K562 (cell line): ENCODE data around the gene DDX39A. TPM values are rescaled to one million over a fixed set of nuclear protein-coding genes. Genes with fewer than 3 reads are reported as not detected.

Source experiments
- CC2D1A ChIP-seq: fragments of 450-650 bp; IDR thresholded peaks from 2 replicates; pipeline ENCODE4 v1.6.1; 2017; ENCODE audit warnings: mild to moderate bottlenecking
- CEBPG ChIP-seq, 3 experiments: fragments of 200-800 bp in 1 of 3; sonication (Bioruptor generic) in 1 of 3; sonication (generic) in 1 of 3; formaldehyde crosslinking in 1 of 3; IDR thresholded peaks in 2 of 3; conservative IDR thresholded peaks in 1 of 3; 2 replicates each; pipeline versions ENCODE4 v1.6.1 to v1.8.0; 2016 to 2022; ENCODE audit warnings: missing compliant biosample characterization in 2 of 3, missing genetic modification characterization in 2 of 3, mild to moderate bottlenecking in 1 of 3, missing genetic modification reagents in 1 of 3
- CTCF ChIP-seq, 3 experiments: IDR thresholded peaks in 2 of 3; conservative IDR thresholded peaks in 1 of 3; 2 replicates each; pipeline ENCODE4 v1.5.1; 2011 to 2012; ENCODE audit warnings: low read length in 3 of 3, mild to moderate bottlenecking in 3 of 3, control low read depth in 2 of 3, improper control_type of control experiment in 1 of 3, inconsistent platforms in 1 of 3, low read depth in 1 of 3, mixed read lengths in 1 of 3, moderate library complexity in 1 of 3; ENCODE audit not compliant: insufficient read depth in 2 of 3
- E2F3 ChIP-seq: fragments of 250-450 bp; sonication (Bioruptor Pico); IDR thresholded peaks from 2 replicates; pipeline ENCODE4 v1.4.0; 2020; ENCODE audit warnings: mild to moderate bottlenecking
- GATAD2A ChIP-seq: fragments of 450-650 bp; IDR thresholded peaks from 2 replicates; pipeline ENCODE4 v1.6.1; 2017
- HINFP ChIP-seq: fragments of 450-650 bp; conservative IDR thresholded peaks from 2 replicates; pipeline ENCODE4 v1.6.1; 2016; ENCODE audit warnings: missing genetic modification characterization, low read depth, mild to moderate bottlenecking, control low read depth, missing compliant biosample characterization
- KLF1 ChIP-seq: fragments of 450-650 bp; IDR thresholded peaks from 2 replicates; pipeline ENCODE4 v1.6.1; 2016; ENCODE audit warnings: missing genetic modification characterization, missing compliant biosample characterization
- MGA ChIP-seq: fragments of 450-650 bp; IDR thresholded peaks from 2 replicates; pipeline ENCODE4 v1.6.1; 2016; ENCODE audit warnings: mild to moderate bottlenecking, moderate library complexity
- RFX7 ChIP-seq: fragments of 250-450 bp; sonication (Bioruptor Pico); IDR thresholded peaks from 2 replicates; pipeline ENCODE4 v1.5.1; 2021; ENCODE audit warnings: mild to moderate bottlenecking
- TRIM28 ChIP-seq: fragments of 450-650 bp; IDR thresholded peaks from 2 replicates; pipeline ENCODE4 v1.6.1; 2017
- ZNF830 ChIP-seq: fragments of 250-450 bp; sonication (Bioruptor Pico); IDR thresholded peaks from 2 replicates; pipeline ENCODE4 v1.5.0; 2021; ENCODE audit warnings: mild to moderate bottlenecking
- ZZZ3 ChIP-seq: fragments of 450-650 bp; IDR thresholded peaks from 2 replicates; pipeline ENCODE4 v1.6.1; 2016; ENCODE audit warnings: antibody characterized with exemption, mild to moderate bottlenecking, moderate library complexity
- polyA plus RNA-seq, 8 experiments: library from polyadenylated mRNA; depleted of rRNA in 4 of 8; stranded (reverse) in 5 of 8; unstranded in 3 of 8; fragments of >200 nt; fragmentation: Nextera tagmentation in 2 of 8; fragmentation: Illumina TruSeq in 1 of 8; extraction: Ambion mirVana in 2 of 8; extraction: Trizol in 1 of 8; gene quantifications; 2 replicates each; pipeline versions ENCODE4 v1.2.1 to v1.2.3, GENCODE V29; 2011 to 2014; ENCODE audit warnings: inconsistent platforms in 1 of 8, missing spikeins in 1 of 8
- total RNA-seq, 7 experiments: library from RNA; depleted of rRNA in 6 of 7; stranded (reverse); fragments of >200 nt in 6 of 7; fragmentation: Illumina TruSeq in 2 of 7; extraction: Trizol in 2 of 7; gene quantifications; 2 replicates each; pipeline versions ENCODE4 v1.2.1 to v1.2.3, GENCODE V29; 2011 to 2021; ENCODE audit warnings: low replicate concordance in 1 of 7

The DDX39A gene
- total and polyA plus RNA-seq, 9 of the 15 experiments (the other 6 are each of a cell fraction or from before 2014, with no cell fraction given): 90.3 to 250 (median 188) TPM

GRCh38 chr19:14405758-14406644 lies 13.1 kb downstream of the DDX39A start (continued):
- TF ChIP-seq CTCF (IDR thresholded peaks at IDR 0.05 in 2 of 3, conservative IDR thresholded peaks at IDR 0.05 in 1 of 3; ENCODE audit: insufficient read depth in 2 of 3, low read depth in 1 of 3, low read length in 3 of 3) (peak; percentile 60 to 96 (median 93)), E2F3 (no peak), ZZZ3 (no peak), ZNF830 (CRISPR knock-in tag) (no peak), GATAD2A (no peak), MGA (no peak; the same call in 1 of the 2 replicates), TRIM28 (no peak), CC2D1A (no peak), RFX7 (no peak), HINFP (tag) (no peak), CEBPG (CRISPR knock-in tag; IDR thresholded peaks at IDR 0.05) (no peak), CEBPG (tag; conservative IDR thresholded peaks at IDR 0.05 in 1 of 2, IDR thresholded peaks at IDR 0.05 in 1 of 2) (no peak), KLF1 (tag) (no peak)
